Upper lobe of left lung (tissue), 6 donors: ENCODE results near the gene PRRT4. TPM values are rescaled to one million over a fixed set of nuclear protein-coding genes. Genes with fewer than 3 reads are reported as not detected.

Experiments
- ATAC-seq, 2 donors: fragments of 200-7000 bp; cut with Tn5 transposase; one replicate each; pipeline ENCODE4 v1.9.1; 2022; ENCODE audit warnings: mild to moderate bottlenecking in 2 of 2, moderate library complexity in 2 of 2; ENCODE audit not compliant: low FRiP score in 2 of 2
- DNase-seq, 2 donors: peaks; one replicate each; pipeline ENCODE4 v3.0.0-alpha.2; 2019 to 2020
- H3K27ac ChIP-seq, 4 donors: fragments of 200-600 bp; sonication (generic); one replicate each; pipeline ENCODE4 v1.5.1; 2016 to 2019
- H3K27me3 ChIP-seq, 4 donors: fragments of 200-600 bp; sonication (generic); one replicate each; pipeline ENCODE4 v1.5.1; 2017 to 2019
- H3K36me3 ChIP-seq, 4 donors: fragments of 200-600 bp; sonication (generic); one replicate each; pipeline ENCODE4 v1.5.1; 2016 to 2019
- H3K4me1 ChIP-seq, 4 donors: fragments of 200-600 bp; sonication (generic); one replicate each; pipeline ENCODE4 v1.5.1; 2018 to 2019
- H3K4me3 ChIP-seq, 4 donors: fragments of 200-600 bp; sonication (generic); one replicate each; pipeline ENCODE4 v1.5.1; 2017 to 2019; ENCODE audit warnings: mild to moderate bottlenecking in 2 of 4, moderate library complexity in 1 of 4
- H3K9me3 ChIP-seq, 4 donors: fragments of 200-600 bp; sonication (generic); one replicate each; pipeline ENCODE4 v1.5.1; 2018 to 2019
- EP300 ChIP-seq, 4 donors: sonication (generic); formaldehyde crosslinking; IDR thresholded peaks; one replicate each; pipeline ENCODE4 v1.5.1; 2017; ENCODE audit warnings: antibody characterized with exemption in 4 of 4, control low read depth in 2 of 4
- POLR2A ChIP-seq, 4 donors: fragments of 450-650 bp; IDR thresholded peaks; one replicate each; pipeline ENCODE4 v1.5.1; 2016 to 2017; ENCODE audit warnings: antibody characterized with exemption in 4 of 4, mild to moderate bottlenecking in 2 of 4
- POLR2AphosphoS5 ChIP-seq, 2 donors: sonication (generic); formaldehyde crosslinking; IDR thresholded peaks; one replicate each; pipeline ENCODE4 v1.5.1; 2017; ENCODE audit warnings: antibody characterized with exemption in 2 of 2
- WGBS, 2 donors: methylation state at CpG; one replicate each; pipeline ENCODE4 v1.1.5; 2017 to 2018; 5-methylcytosine and 5-hydroxymethylcytosine counted together
- total RNA-seq, 6 donors: library from RNA; depleted of rRNA in 4 of 6; stranded (reverse); fragments of >200 nt in 4 of 6; gene quantifications; one replicate each; pipeline versions ENCODE4 v1.1.0 to v1.2.1, GENCODE V29; 2016 to 2021
- TF ChIP-seq, protein P1 (sequence below), 6 experiments: fragments of 450-650 bp in 4 of 6; fragments of 200-600 bp in 2 of 6; sonication (generic) in 2 of 6; IDR thresholded peaks; one replicate each; pipeline ENCODE4 v1.5.1; 2016 to 2019; ENCODE audit warnings: antibody characterized with exemption in 6 of 6
- donor health status: DM: no; HTN: no; CAD: no; lungs with moderate emphysema.
- donor health status: DM: no; HTN: yes; CAD: no; lungs with severe emphysema.

The PRRT4 gene
- 10 to 100 TPM in 1 of 6 donors, 1 to 10 TPM in 2, under 1 TPM in 3; 0.30 to 10.5 (median 0.91) TPM for total RNA-seq

- DNase-seq (peak in 1 of 2 donors; percentile 92), ATAC-seq (peak; percentile 32 to 87)
- 5% methylated on average over 11 to 29 of the region's 88 CpGs for WGBS, 2 donors
Observed at GRCh38 chr7:128361411-128362379, at the start of gene PRRT4. Gene PRRT4 (minus strand): TSS chr7:128361690.

GRCh38 chr7:128410451-128410753 lies 48.9 kb upstream of the PRRT4 start:
- DNase-seq (no peak), ATAC-seq (peak in 1 of 2 donors; percentile 83)
- Histone ChIP-seq H3K27ac (peak overlapping the region; percentile 91 to 98 (median 94)), H3K4me3 (peak overlapping the region; percentile 48 to 81 (median 74)), H3K4me1 (peaks cover 31 to 47% (median 42%) of the 10 kb centered on the region in 4 donors), H3K27me3 (no peaks in the 10 kb centered on the region), H3K9me3 (no peaks in the 10 kb centered on the region), H3K36me3 (no peaks in the 10 kb centered on the region)
- WGBS, 2 donors, result 1 to 2% methylated on average over 6 of the region's 6 CpGs
- TF ChIP-seq EP300 (IDR thresholded peaks at IDR 0.05) (no peak), POLR2A (IDR thresholded peaks at IDR 0.05) (peak in 1 of 4 donors; percentile 8)

More at GRCh38 chr7:128361411-128362379, at the start of gene PRRT4:
- Histone ChIP-seq H3K27me3 (peaks cover 0 to 7% (median 0%) of the 10 kb centered on the region in 4 donors), H3K4me1 (peaks cover 17 to 24% (median 20%) of the 10 kb centered on the region in 4 donors), H3K4me3 (peak within 1 kb of the TSS; percentile 36 to 59 (median 53)), H3K9me3 (no peaks in the 10 kb centered on the region), H3K27ac (no peak within 1 kb of the TSS), H3K36me3 (no peaks in the 10 kb centered on the region)
- no peak for TF ChIP-seq POLR2A (IDR thresholded peaks at IDR 0.05)
- no peak for TF ChIP-seq EP300 (IDR thresholded peaks at IDR 0.05)
- TF ChIP-seq POLR2AphosphoS5 (IDR thresholded peaks at IDR 0.05), result no peak
- TF ChIP-seq, protein P1, sequence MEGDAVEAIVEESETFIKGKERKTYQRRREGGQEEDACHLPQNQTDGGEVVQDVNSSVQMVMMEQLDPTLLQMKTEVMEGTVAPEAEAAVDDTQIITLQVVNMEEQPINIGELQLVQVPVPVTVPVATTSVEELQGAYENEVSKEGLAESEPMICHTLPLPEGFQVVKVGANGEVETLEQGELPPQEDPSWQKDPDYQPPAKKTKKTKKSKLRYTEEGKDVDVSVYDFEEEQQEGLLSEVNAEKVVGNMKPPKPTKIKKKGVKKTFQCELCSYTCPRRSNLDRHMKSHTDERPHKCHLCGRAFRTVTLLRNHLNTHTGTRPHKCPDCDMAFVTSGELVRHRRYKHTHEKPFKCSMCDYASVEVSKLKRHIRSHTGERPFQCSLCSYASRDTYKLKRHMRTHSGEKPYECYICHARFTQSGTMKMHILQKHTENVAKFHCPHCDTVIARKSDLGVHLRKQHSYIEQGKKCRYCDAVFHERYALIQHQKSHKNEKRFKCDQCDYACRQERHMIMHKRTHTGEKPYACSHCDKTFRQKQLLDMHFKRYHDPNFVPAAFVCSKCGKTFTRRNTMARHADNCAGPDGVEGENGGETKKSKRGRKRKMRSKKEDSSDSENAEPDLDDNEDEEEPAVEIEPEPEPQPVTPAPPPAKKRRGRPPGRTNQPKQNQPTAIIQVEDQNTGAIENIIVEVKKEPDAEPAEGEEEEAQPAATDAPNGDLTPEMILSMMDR (IDR thresholded peaks at IDR 0.05), result no peak

DNA sequence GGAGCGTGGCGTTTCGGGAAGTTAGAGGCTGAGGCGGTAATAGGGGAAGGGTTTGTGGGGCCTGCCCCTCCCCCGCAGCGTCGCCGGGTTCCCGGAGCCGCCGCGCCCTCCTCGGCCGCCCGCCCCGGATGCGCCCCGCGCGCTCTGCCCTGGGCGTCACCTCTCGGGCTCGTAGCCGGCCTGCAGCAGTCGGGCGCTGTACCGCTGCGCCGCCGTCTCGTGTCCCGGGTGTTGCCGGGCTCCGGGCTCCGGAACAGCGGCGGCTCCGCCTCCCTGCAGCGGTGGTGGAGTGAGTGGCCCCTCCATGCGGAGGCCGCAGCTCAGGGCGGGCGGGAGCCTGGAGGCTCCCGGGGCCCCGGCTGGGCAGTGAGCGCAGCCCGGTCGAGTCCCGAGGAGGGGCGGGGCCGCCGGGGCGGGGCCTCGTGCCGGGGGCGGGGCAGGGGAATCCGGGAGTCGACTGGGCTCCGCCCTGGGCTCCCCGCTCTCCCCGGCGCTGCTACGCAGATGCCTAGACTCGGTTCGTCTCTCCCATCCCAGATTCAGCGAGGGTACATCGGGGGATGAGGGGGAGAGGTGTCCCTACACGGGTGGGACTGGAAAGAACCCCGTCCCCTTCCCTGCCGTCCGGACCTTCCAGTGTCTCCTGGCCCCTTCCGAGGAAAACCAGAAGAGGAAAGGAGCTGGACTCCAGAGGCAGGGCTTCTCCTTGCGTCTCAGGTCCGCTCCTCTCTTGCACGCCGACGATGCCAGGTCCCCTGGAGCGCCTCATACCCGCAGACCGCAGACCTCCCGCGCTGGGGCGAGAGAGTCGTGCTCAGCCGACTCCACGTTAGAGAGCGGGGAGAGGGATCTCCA lies 48.3 kb upstream of the PRRT4 start, which contains the start of gene IMPDH1:
Gene IMPDH1, minus strand, starts transcription at position 387 of the 855 bp plus-strand sequence. Its CDS starts 81 bp downstream, at position 306.
- Histone ChIP-seq H3K27ac (peak within 1 kb of the TSS; percentile 91 to 98 (median 94)), H3K27me3 (no peaks in the 10 kb centered on the region), H3K4me3 (peak within 1 kb of the TSS; percentile 48 to 81 (median 74)), H3K9me3 (no peaks in the 10 kb centered on the region), H3K36me3 (no peaks in the 10 kb centered on the region), H3K4me1 (peaks cover 35 to 53% (median 47%) of the 10 kb centered on the region in 4 donors)
- WGBS, 2 donors, result 0% methylated on average over 7 to 30 of the region's 87 CpGs
- TF ChIP-seq EP300 (IDR thresholded peaks at IDR 0.05) (peak in 1 of 4 donors; percentile 33), POLR2A (IDR thresholded peaks at IDR 0.05) (peak in 3 of 4 donors; percentile 12 to 89 (median 60)), POLR2AphosphoS5 (IDR thresholded peaks at IDR 0.05) (peak; percentile 68 to 73)
- TF ChIP-seq, protein P1 (IDR thresholded peaks at IDR 0.05), result peak in 2 of 6 experiments; percentile 4 to 12
- peak; percentile 94 to 97 for ATAC-seq
- DNase-seq, result peak; percentile 94 to 100

DNA sequence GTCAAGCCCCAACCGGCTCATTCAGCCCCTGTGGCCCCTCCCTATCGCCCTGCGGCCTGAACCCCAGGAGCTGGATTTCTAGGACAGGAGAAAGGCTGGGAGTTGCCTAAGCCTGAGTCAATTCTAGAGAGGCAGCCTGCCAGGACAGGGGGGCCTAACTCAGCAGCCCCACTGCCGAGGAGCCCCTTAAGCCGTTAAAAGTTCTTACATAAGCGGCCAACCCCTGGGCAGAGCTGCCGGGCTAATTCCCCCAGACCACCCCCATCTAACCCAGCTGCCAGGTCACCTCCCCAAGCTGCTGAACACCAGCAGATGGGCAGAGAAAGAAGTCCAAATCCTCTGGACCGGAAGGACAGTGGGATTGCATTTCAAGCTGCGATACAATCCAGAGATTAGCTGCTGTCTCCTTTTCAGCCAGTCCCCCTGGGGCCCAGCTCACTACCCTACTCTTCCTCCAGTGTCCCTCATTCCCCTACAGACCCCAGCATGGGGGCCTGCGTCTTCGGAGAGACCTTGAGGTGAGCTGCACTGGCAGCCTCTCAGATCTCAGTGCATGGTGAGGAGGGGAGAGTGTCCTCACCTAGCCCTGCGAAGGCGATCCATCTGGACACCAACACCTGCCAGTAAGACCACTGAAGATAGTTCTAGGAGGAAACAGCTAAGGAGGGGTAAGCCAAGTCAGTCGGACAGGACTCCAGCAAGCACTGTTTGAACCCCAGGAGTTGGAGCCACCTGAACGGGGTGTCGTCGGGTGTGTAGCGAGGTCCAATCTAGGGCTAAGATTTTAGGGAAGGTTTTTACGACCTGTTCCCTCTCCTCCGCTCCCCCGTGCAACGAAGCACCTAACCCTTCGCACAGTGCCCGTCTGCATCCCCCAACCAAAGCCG lies 47.5 kb upstream of the PRRT4 start:
- no peak for ATAC-seq
- TF ChIP-seq, protein P1 (IDR thresholded peaks at IDR 0.05), result peak in 1 of 6 experiments; percentile 4
- no peak for TF ChIP-seq POLR2A (IDR thresholded peaks at IDR 0.05)
- Histone ChIP-seq H3K4me3 (peak overlapping the region; percentile 48 to 81 (median 74)), H3K36me3 (no peaks in the 10 kb centered on the region), H3K27ac (peak overlapping the region; percentile 91 to 98 (median 94)), H3K9me3 (no peaks in the 10 kb centered on the region), H3K27me3 (no peaks in the 10 kb centered on the region), H3K4me1 (peaks cover 44 to 62% (median 56%) of the 10 kb centered on the region in 4 donors)
- 29 to 32% methylated on average over 13 to 25 of the region's 25 CpGs for WGBS, 2 donors
- peak in 1 of 2 donors; percentile 70 for DNase-seq
